Breast epithelium (tissue), 4 donors: Measurements from ENCODE around the gene KLF1. TPM values are rescaled to one million over a fixed set of nuclear protein-coding genes. Genes with fewer than 3 reads are reported as not detected.

Experiments
- DNase-seq, 2 donors: peaks; one replicate each; pipeline ENCODE4 v3.0.0-alpha.2; 2019; ENCODE audit warnings: low spot score in 2 of 2
- H3K27ac ChIP-seq, 2 donors: fragments of 200-600 bp; sonication (generic) in 1 of 2; one replicate each; pipeline ENCODE4 v1.5.1; 2016 to 2019; ENCODE audit warnings: mild to moderate bottlenecking in 1 of 2
- H3K27me3 ChIP-seq, 2 donors: fragments of 200-600 bp; sonication (generic) in 1 of 2; one replicate each; pipeline versions ENCODE4 v1.5.1 to v1.6.0; 2017 to 2019; ENCODE audit warnings: control low read depth in 1 of 2, mild to moderate bottlenecking in 1 of 2
- H3K36me3 ChIP-seq: fragments of 200-600 bp; one replicate; pipeline ENCODE4 v1.5.1; 2019
- H3K4me1 ChIP-seq, 2 donors: fragments of 200-600 bp; sonication (generic); one replicate each; pipeline ENCODE4 v1.5.1; 2016 to 2019; ENCODE audit warnings: control low read depth in 1 of 2
- H3K4me3 ChIP-seq, 3 donors: fragments of 200-600 bp; sonication (generic); 1 replicate in 2 of 3; 2 replicates in 1 of 3; pipeline ENCODE4 v1.5.1; 2016 to 2019; ENCODE audit warnings: mild to moderate bottlenecking in 3 of 3, moderate library complexity in 2 of 3
- H3K9me3 ChIP-seq, 2 donors: fragments of 200-600 bp; sonication (generic) in 1 of 2; one replicate each; pipeline ENCODE4 v1.5.1; 2016 to 2019; ENCODE audit warnings: control low read depth in 1 of 2
- POLR2A ChIP-seq: fragments of 450-650 bp; IDR thresholded peaks from one replicate; pipeline ENCODE4 v1.6.1; 2016; ENCODE audit warnings: antibody characterized with exemption, mild to moderate bottlenecking, moderate library complexity
- POLR2AphosphoS5 ChIP-seq, 3 donors: sonication (generic); formaldehyde crosslinking; IDR thresholded peaks; one replicate each; pipeline ENCODE4 v1.6.1; 2017; ENCODE audit warnings: antibody characterized with exemption in 3 of 3
- intact Hi-C: fragments of 100-400 bp; cut with DNase I; formaldehyde crosslinking; loops from one replicate; pipeline ENCODE4 v1.15.1; 2023; ENCODE audit warnings: low total_unique reads
- total RNA-seq, 3 donors: library from RNA; depleted of rRNA; stranded (reverse); fragments of >200 nt; gene quantifications; one replicate each; pipeline ENCODE4 v1.1.0, GENCODE V29; 2016
- TF ChIP-seq, protein P1 (sequence below), 3 donors: fragments of 450-650 bp; IDR thresholded peaks; one replicate each; pipeline ENCODE4 v1.5.1; 2016 to 2017; ENCODE audit warnings: antibody characterized with exemption in 3 of 3, mild to moderate bottlenecking in 3 of 3, moderate library complexity in 3 of 3

KLF1 gene
- total RNA-seq: not detected

DNA sequence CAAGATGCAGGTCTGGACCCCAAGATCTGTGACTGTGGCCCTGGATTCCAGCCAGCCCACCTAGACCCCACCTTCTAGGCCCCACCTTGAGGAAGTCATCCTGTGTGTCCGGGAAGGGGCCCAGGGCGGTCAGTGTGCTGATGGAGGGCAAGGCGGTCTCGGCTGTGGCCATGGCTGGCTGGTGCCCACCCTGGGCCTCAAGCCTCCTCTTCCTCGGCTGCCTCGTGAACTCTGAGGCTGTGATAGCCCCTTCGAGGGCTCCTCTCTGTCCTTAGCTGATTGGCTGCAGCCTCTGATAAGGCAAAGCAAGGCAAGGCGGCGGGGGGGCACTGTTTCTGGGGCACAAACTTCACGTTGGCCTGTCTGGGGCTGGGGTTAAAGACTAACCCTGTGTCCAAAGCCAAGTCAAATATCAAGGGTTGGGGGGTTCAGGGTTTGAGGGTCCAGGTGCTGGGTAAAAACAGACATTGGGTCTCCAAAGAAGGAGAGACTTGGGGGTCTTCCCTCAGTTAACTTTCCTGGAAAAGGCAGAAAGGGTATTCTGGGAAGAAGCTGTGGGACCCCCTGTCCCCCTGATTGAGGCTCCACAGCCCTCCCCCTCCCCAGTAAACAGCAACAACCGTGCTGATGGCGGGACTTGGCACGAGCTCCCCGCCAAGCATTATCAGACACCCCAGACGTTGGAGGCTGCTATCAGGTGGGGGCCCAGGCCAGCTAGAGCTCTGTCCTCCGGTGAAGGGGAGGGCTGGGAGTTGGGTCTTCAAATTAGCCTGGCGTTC, at the start of gene KLF1:
Gene KLF1 (minus strand): TSS at position 233 of the 779 bp plus-strand sequence. CDS start 61 bp downstream, at position 172.
- TF ChIP-seq POLR2A: no peak
- TF ChIP-seq, protein P1, sequence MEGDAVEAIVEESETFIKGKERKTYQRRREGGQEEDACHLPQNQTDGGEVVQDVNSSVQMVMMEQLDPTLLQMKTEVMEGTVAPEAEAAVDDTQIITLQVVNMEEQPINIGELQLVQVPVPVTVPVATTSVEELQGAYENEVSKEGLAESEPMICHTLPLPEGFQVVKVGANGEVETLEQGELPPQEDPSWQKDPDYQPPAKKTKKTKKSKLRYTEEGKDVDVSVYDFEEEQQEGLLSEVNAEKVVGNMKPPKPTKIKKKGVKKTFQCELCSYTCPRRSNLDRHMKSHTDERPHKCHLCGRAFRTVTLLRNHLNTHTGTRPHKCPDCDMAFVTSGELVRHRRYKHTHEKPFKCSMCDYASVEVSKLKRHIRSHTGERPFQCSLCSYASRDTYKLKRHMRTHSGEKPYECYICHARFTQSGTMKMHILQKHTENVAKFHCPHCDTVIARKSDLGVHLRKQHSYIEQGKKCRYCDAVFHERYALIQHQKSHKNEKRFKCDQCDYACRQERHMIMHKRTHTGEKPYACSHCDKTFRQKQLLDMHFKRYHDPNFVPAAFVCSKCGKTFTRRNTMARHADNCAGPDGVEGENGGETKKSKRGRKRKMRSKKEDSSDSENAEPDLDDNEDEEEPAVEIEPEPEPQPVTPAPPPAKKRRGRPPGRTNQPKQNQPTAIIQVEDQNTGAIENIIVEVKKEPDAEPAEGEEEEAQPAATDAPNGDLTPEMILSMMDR (IDR thresholded peaks at IDR 0.05): no peak
- TF ChIP-seq POLR2AphosphoS5 (IDR thresholded peaks at IDR 0.05): no peak
- Histone ChIP-seq H3K36me3 (no peaks in the 10 kb centered on the region), H3K9me3 (peaks cover 9 to 15% of the 10 kb centered on the region in 2 donors), H3K27me3 (peaks cover 0 to 17% of the 10 kb centered on the region in 2 donors), H3K27ac (no peak within 1 kb of the TSS), H3K4me3 (peak within 1 kb of the TSS in 2 of 3 donors; percentile 47 to 61), H3K4me1 (peaks cover 0 to 8% of the 10 kb centered on the region in 2 donors)
- intact Hi-C loops: no loop called here
- DNase-seq: no peak

DNA sequence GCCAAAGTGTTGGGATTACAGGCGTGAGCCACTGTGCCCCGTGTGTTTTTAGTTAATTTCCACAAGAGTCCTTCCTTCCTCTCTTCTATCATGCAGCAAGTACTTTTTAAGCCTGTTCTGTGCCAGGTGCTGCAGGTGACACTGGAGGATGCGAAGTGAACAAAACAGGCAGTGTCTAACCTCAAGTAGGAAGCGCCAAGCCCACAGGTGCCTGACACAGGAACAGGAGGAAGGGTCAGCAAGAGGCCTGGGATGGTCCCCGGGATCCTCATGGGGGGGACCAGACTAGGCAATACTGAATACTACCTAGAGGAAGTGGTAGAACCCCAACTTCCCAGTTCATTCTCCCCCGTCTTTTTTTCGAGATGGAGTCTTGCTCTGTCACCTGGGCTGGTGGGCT, 49.6 kb upstream of the KLF1 start:
- no peak for DNase-seq
- Histone ChIP-seq H3K9me3 (no peaks in the 10 kb centered on the region), H3K27me3 (no peaks in the 10 kb centered on the region), H3K27ac (no peak overlapping the region), H3K36me3 (no peaks in the 10 kb centered on the region), H3K4me3 (no peak overlapping the region), H3K4me1 (peaks cover 13 to 27% of the 10 kb centered on the region in 2 donors)
- intact Hi-C loops: no loop called here
- no peak for TF ChIP-seq POLR2A
- no peak for TF ChIP-seq POLR2AphosphoS5 (IDR thresholded peaks at IDR 0.05)
- TF ChIP-seq, protein P1 (IDR thresholded peaks at IDR 0.05): no peak

DNA sequence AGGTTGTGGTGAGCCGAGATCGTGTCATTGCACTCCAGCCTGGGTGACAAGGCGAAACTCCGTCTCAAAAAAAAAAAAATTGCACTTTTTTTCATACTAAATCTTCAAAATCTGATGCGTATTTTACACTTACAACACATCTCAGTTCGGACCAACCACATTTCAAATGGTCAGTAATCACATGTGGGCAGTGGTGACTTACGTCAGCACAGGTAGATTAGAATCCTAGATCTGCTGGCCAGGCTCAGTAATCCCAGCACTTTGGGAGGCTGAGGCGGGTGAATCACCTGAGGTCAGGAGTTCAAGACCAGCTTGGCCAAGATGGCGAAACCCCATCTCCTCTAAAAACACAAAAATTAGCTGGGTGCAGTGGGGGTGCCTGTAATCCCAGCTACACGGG, 48.1 kb upstream of the KLF1 start:
- Histone ChIP-seq H3K36me3 (no peaks in the 10 kb centered on the region), H3K27me3 (no peaks in the 10 kb centered on the region), H3K4me3 (no peak overlapping the region), H3K27ac (no peak overlapping the region), H3K9me3 (no peaks in the 10 kb centered on the region), H3K4me1 (peaks cover 9 to 16% of the 10 kb centered on the region in 2 donors)
- intact Hi-C loops: no loop called here
- no peak for DNase-seq
- TF ChIP-seq, protein P1 (IDR thresholded peaks at IDR 0.05): no peak
- no peak for TF ChIP-seq POLR2AphosphoS5 (IDR thresholded peaks at IDR 0.05)
- no peak for TF ChIP-seq POLR2A

DNA sequence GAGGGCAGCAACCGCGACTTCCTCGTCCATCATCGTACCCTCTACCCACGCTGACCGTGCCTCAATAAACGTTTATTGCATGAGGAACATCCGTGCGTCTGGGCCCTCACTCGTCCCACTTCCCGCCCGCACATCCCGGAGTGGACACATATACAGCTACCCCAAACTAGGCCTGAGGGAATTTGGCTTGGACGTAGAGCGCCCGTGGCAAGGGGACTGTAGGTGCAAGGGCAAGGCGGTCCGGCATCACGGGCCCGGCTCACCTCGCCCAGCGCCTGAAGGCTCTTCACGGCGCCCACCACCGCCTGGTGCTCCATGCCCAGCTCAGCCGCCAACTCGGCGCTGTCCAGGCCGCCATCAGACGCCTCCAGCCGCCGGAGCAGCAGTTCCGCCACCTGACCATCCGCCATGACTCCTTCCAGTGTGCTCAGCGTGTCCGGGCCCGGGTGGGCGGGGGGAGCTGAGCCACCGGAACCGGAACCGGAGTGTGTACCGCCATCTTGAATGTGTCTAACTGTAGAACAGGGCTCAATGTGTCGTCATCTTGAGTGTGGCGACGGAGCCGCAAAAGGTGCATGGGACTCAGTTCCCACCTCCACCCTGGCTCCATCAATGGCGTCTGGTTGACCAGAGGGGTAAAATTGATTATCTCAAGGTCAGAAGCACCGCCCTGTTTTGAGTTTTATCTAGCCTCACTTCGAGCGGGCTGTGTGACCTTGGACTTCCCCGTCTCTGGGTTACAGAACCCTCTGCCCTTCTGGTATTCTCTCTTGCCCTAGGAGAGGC, 46.5 kb upstream of the KLF1 start, which contains the start of gene FARSA:
Gene FARSA (minus strand): TSS at position 425 of the 786 bp plus-strand sequence. CDS start 15 bp downstream, at position 410.
- peak; percentile 92 to 94 for DNase-seq
- Histone ChIP-seq H3K4me3 (peak within 1 kb of the TSS; percentile 86 to 97 (median 96)), H3K27me3 (no peaks in the 10 kb centered on the region), H3K9me3 (no peaks in the 10 kb centered on the region), H3K36me3 (peaks cover 1% of the 10 kb centered on the region), H3K4me1 (peaks cover 4 to 15% of the 10 kb centered on the region in 2 donors), H3K27ac (peak within 1 kb of the TSS; percentile 81)
- intact Hi-C loops: no loop called here
- TF ChIP-seq POLR2AphosphoS5 (IDR thresholded peaks at IDR 0.05) (peak; percentile 83 to 98 (median 95)), POLR2A (peak; percentile 31)
- TF ChIP-seq, protein P1 (IDR thresholded peaks at IDR 0.05): no peak
